ENCODE data around the gene ADORA2B.
"Not testable (repeated sequence)": the region's sequence is repeated elsewhere in the genome, so short reads cannot be mapped to it uniquely, and the experiment has no call there.

ADORA2B gene

DNA sequence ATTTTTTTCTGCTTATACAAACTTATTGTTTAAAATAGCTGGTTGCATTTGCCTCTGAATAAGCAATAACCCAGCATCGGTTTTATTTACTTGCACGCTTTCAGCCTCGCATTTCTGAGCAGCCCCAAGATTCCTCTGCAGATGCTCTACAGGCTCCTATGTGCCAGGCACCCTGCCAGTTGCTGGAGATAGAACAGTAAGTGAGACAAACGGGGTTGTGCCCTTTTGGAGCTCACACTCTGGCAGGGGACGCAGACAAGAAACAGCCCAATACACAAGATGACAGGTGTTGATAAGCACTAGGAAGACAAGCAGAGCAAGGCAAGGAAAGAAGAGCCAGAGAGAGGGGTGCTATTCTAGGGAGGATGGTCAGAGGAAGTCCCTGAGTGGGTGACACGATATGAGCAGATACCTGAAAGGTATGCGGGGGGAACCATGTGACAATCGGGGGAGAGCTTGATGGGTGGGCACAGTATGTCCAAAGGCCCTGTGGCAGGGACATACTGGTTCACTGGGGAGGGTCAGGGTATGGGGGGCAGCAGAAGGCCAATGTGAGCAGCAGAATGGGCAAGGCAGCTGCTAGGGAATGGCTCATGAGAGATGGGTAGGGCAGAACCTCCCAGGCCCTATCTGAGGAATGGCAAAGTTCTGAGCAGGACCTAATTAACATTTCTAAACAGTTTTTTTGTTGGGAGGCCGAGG, 18.7 kb upstream of the ADORA2B start:
- no peak for DNase-seq

DNA sequence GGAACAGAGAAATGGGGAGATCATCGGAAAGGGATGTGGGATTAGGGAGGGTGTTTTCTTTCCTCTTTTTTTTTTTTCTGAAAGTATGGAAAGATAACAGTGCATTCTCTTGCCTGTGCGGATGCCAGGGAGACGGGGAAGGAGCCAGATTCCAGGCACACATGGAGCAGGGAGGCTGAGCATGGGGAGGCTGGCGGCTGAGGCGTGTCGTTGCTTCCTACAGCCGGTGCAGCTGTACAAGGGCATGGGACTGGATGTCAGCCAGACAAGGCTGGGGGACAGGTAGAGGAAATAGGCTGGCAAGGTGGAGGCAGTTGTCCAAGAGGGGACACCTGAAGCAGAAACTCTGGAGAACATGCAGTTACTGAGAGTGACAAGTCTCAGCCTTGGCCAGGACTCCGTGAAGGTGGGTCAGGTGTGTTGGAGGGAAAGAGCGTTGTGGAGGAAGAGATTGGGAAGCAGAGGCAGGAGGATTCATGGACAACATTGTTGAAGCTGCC, 16.6 kb upstream of the ADORA2B start:
- no peak for DNase-seq

DNA sequence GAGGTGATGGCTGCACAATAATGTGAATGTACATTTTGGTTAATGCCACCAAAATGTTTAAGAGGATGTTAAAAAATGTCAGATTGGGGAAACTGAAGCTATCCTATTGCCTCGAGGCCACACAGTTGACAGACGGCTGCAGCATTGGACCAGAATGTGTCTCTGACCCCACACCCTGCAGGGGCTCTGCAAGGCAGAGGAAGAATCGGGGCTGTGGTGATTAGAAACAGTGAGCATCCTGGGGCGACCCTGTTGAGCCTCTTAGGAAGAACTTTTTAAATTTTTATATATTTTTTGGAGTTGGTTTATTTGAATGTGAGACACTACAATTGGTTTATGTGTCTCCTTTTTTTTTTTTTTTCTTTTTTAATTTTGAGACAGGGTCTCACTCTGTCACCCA, 15.0 kb upstream of the ADORA2B start:
- no peak for DNase-seq

DNA sequence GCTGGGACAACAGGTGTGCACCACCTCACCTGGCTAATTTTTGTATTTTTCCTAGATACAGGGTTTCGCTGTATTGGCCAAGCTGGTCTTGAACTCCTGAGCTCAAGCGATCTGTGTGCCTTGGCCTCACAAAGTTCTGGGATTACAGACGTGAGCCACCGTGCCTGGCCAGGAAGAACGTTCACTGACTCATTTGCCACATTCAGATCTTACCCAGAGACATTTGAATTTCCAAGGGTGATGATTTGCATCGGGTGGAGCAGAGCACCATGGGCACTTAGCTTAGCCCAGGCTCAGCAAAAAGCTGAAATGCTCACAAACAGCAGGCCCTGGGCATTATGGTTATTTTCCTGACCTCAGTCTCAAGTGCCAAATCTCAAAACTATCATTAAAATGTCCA, 14.5 kb upstream of the ADORA2B start:
- no peak for DNase-seq

DNA sequence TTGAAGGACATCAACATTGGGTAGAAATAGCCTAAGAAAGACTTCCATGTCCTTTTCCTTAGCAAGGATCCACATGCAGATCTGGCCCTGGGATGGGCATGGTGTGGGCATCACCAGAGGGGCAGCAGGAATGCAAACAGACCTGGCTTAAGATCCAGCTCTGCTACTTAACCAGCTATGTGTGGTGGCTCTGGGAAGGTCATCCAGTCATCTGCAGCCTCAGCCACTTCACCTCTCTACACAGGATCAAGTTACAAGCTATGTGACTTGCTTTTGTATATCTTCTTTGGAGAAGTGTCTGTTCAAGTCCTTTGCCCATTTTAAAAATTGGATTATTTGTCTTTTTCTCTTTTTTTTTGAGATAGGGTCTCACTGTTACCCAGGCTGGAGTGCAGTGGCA, 13.5 kb upstream of the ADORA2B start:
- no peak for DNase-seq

DNA sequence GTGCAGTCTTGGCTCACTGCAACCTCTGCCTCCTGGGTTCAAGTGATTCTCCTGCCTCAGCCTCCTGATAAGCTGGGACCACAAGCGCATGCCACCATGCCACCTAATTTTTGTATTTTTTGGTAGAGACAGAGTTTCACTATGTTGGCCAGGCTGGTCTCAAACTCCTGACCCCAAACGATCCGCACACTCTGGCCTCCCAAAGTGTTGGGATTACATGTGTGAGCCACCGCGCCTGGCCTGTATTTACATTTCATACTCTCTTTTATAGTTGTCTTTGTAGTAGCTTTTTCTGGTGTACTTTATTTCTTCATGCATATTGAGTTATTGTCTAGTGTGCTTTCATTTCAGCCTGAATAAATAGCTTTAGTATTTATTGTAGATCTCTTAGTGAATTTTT, 10.1 kb upstream of the ADORA2B start:
- DNase-seq: no peak

DNA sequence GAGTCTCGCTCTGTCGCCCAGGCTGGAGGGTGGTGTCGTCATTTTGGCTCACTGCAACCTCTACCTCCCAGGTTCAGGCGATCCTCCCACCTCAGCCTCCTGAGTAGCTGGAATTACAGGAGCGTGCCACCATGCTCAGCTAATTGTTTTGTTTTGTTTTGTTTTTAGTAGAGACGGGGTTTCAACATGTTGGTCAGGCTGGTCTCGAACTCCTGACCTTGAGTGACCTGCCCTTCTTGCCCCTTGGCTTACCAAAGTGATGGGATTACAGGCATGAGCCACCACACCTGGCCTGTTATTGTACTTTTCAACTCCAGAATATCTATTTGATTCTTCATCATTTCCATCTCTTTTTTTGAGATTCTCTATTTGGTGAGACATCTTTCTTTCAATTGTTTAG, 9.0 kb upstream of the ADORA2B start:
- no peak for DNase-seq

DNA sequence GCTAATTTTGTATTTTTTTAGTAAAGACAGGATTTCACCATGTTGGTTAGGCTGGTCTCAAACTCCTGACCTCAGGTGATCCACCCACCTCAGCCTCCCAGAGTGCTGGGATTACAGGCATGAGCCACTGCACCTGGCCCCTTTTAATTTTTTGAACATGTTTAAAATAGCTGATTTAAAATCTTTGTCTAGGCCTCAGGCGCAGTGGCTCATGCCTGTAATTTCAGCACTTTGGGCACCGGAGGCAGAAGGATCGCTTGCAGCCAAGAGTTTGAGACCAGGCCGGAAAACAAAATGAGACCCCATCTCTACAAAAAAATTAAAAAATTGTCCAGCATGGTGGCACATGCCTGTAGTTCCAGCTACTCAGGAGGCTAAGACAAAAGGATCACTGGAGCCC, 8.4 kb upstream of the ADORA2B start:
- not testable (repeated sequence) for DNase-seq

DNA sequence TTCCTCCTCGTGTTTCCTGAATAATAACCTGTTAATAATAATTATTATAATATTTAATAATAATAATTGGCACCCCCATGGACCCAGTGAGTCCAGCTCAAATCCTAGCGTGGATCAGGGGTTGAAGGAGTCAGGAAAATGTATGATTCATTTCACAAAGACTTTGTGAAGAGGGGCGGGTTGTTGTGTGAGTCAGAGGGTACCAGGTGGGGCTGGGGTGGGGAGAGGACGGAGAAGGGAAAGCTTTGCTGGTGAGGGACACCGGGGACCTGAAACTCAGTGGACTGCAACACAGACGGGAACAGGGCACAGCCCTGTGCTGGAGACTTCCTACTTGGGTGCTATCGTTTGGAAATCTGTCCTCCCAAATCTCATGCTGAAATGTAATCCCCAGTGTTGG, 3.1 kb upstream of the ADORA2B start:
- DNase-seq: no peak

DNA sequence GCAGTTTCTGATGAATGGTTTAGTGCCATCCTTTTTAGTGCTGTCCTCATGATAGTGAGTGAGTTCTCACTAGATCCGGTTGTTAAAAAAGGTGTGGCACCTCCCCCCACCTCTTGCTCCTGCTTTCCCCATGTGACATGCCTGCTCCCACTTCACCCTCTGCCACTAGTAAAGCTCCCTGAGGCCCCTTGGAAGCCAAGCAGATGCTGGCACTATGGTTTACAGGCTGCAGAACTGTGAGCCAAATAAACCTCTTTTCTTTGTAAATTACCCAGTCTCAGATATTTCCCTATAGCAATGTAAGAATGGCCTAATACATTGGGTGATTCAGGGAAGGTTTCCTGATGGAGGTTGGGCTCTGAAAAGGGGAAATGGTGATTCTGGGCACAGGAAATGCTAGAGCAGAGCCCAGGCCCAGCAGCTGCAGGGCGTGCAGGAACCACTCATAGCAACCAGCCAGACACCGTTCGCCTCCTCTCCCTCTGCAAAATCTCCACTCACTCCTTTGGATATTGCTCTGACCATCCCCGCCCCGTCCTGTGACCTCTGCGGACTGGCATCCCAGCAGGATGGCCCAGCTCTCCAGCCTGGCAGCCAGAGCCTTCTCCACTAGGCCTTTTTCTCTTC, 2.6 kb upstream of the ADORA2B start:
- no peak for DNase-seq

DNA sequence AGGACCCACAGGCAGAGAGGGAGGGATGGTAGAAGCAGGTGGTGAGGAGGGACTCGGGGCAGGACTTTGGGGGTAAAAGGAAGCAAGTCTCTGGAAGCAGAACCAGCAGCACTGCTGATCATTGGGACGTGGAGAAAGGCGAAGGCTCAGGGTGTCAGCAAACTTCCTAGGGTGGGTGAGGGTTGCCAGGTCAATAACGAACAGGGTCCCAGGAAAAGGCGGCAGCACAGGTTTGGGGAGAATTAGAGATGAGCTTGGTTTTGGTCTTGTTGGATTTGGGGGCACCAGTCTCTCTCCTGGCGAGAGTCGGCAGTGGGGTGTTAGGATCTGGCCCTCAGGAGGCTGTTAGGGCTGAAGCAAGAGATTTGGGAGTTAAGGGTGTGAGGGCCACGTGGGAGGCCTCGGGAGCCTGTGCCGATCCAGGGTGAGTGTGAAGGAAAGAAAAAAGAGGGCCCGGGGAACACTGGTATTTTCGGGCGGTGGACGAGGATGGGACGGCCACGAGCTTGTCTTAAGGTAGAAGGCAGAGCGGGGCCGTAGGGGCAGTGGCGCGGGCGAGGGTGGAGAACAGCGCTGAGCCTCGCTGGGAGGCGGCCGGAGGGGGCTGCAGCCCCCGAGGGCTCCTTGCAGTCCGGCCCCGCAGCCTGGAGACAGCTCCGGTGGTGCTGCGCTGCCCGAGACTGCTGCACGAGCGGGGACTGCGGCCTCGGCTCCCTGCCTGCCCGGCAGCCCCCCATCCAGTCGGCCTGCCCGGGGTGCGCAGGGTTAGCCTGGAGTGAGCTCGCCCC, 765 bp upstream of the ADORA2B start:
- no peak for DNase-seq

DNA sequence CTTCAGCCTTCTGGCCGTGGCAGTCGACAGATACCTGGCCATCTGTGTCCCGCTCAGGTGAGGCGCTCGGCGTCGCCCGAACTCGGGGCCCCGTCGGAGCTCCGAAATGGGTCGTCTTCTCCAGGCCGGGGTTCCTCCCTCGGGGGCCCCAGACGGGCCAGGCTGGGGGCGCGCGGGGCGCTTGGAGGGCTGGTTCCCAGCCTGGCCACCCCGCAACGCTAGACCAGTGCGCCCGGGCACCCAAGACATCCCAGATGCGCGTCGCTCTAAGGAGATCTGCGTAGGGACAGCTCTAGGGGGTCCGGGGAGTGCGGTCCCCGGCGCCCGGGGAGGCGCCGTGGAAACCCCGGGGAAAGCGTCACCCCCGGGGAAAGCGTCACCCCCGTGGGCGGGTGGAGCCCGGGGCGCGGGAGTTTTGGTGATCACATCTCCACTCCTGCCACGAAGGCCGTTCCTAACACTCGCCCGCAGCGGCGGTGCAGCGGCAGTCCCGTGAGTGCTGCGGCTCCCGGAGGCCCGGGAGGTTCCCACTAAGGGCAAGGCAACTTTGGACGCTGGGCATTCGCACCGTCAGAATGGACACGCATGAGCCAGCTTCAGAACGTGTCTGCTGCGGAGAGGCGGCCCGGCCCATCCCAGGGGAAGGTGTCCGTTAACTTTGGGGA, 729 bp downstream of the ADORA2B start:
- DNase-seq: peak; percentile 42

DNA sequence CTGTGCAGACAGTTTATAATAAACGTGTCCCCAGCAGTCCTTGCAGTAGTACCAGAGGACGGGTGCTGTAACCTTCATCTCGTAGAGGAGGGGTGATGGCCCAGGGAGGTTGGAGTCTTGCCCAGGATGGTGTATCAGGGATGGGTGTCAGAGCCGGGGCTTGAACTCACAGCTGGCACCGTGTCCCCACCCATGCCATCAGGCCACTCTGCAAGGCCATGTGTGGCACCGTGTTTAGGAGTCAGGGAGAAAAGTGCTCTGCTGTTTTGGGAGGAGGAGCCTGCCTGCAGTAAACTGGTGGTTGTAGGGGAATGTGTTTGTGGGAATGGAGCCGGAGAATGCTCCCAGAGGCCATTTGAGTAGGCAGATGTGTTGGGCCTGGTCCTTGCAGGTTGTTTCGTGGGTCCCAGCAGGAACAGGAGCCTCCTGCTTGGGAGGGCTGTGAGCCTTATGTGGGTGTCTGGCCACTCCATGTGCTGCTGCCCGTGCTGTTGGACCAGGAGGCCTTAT, 1.7 kb downstream of the ADORA2B start:
- DNase-seq: no peak

DNA sequence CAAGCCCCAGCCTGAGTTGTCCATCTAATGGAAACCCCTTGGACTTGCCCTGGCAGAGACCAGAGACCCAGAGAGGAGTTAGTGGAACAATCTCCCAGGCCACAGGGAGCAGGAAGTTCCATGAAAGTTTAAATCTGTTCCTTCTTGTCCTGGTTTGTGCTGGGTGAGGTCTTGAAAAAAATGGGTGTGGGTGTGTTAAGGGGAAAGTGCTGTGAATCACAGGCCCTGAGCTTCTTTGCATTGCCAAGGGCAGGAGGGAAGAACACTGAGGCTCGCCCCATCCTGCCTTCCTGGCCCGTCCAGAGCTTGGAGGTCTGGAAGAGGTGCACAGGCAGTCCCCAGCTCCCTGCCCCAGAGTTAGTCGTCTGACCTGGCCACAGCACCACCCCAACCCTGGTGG, 2.3 kb downstream of the ADORA2B start:
- no peak for DNase-seq

DNA sequence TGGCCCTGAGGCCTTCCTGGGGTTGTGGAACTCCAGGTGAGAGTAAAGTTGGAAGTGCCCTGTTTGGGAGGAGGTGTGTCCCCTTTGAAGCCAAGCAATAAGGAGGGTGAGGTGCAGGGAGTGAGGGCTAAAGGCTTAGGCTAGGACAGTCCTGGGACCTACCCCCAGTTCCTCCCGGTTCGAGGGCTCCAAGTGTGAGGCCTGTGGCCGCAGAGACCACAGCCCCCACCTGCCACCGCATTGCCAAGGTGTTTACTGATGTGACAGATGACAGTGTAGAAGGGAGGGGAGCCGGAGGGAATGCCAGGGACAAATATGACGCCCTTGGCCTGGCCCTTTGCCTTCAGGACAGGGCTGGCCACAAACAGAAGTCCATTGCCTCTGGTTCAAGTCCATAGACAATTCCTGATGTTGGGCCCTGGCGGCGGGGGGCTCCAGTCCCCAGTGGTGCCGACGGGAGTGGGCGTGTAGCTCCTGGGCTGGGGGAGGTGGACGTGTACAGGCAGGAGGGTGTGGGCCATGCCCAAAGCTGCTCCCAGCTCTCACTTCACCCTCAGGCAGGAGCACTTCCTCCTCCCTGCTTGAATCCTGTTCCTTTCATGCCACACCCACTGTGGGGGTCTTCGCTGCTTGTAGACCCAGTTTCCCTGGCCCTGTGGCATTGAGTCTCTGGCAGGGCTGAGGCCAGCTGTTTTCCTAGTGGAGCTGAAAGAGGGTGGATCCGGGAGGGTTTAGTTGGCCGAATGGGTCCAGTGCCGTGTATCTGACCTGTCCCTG, 3.2 kb downstream of the ADORA2B start:
- no peak for DNase-seq

DNA sequence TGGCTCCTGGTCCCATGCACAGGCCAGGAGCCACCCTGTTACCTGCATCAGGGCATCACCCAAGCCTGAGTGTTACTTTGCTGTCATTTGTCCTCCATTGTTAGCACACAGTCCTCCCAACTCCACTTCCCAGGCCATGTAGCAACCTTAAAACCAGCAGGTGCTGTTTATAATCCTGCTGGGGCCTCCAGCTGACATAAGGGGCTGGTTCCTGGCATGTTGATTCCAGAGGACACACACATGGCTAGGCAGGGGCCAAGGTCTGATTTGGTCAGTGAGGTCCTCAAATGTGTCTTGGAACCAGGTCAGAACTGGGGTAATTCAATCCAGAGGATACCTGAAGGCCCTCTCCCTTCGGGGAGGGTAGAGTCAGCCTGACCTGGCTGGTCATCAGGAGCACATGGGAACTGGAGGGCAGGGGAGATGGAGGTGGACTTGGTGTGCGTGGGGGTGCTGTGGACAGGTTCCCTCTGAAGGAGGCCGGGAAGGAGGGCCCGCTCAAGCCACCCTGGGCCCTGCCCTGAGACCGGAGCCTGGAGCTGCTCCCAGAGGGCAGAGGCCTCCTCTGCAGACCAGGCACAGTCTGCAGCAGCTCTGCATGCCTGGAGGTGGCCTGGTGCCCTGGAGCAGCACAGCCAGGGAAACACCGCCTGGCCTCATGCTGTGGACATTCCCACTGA, 6.6 kb downstream of the ADORA2B start:
- DNase-seq: no peak

DNA sequence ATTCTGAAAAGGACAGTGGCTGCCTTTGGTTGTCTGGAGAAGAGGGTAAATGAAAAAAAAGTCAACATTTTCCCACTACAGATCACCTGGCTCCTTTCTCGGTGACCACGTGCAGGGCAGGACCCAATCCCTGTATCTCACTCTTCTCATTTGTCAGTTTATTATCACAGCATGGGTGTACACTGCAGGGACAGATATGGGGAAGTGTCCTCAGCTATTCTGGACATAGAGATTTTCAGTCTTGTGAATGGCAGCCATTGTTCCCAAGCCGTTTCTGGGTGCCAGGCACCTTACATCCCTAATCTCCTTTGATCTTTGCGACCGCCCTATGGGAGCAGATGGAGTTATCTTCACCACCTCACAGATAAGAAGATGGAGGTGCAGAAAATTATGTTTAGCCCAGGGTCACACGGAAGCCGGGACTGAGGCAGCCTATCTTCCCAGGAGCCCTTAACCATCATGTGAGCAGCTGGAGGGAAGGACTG, 7.2 kb downstream of the ADORA2B start:
- DNase-seq: no peak

DNA sequence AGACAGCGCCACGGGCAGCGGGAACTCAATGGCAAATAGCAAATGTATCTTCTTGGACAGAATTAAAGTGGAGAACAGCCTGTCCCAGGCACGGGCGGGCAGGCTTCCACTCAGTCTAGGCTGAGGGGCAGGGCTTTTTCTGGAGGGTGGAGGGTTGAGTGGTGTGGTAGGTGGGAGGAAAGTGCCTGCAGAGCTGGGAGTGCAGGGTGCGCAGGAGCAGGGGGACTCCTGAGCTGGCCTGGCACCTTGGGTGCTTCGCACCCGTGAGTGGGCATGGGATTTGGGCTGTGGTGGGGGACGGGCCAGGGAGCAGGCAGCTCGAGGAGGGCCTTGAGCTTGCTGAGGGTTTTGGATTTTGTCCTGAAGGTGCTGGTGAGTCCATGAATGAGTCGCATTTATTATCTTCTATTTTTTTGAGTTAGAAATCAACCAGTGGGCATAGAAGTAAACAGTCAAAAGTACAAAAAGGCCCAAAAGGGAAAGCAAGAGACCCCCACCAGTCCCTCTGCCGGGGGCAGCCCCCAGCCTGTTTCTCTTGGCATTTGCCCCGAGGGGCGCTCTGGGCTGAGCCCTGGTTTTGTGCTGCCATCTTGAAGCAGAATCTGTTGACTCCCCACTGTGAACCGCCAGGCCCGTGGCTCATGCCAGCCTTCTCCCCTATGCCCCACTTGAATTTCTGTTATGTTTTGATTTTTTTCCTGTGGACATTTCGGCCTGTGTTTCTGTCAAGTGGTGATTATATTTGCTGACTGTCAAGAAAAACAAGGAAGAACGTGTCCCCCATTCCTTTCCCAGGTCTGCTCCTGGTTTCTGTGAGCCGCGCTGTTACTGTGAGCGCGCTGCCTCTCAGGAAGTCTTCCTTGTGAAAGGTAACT, 8.2 kb downstream of the ADORA2B start:
- DNase-seq: no peak

DNA sequence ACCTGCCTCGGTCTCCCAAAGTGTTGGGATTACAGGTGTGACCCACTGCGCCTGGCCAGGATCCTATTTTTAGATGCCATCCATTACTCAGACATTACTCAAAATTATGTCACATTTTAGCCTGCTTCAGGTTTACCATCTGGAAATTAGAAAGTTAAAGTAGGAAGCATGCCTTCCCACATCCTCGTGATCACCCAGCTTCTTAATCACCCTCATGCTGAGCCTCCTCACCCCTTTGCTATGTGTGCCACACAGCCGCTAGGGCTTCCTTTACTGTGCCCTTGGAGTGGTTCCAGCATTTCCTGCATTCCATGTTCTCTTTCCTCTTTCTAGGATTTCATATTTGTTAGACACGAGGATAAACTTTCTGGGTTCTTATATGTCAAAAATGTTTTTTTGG, 9.3 kb downstream of the ADORA2B start:
- no peak for DNase-seq

DNA sequence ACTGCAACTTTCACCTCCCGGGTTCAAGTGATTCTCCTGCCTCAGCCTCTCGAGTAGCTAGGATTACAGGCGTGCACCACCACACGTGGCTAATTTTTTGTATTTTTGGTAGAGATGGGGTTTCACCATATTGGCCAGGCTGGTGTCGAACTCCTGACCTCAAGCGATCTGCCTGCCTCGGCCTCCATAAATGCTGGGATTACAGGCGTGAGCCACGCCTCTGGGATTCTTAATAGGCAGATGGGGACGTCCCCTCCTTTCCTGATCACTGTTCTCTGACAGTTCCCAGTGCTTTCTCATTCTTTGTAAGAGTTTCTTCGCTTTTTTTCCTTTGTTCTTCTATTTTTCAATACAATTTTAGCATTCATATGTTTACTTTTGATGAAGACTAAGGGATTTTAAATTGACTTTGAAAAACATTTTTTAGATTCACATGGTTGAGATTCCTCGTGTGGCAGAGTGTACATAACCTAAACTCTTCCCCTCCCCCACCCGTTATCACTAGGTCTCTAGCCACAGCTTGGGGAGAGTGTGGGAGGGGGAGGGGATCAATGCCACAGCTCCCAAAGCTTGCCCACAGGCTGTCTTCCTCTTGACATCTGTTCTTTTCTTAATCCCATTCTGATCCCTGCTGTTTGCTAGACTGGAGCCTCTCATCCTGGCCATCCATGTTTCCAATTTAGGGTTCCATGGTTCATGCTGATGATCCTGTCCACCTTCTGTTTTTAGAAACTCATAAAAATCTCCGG, 11.0 kb downstream of the ADORA2B start:
- DNase-seq: no peak

Measured in activated CD4-positive, alpha-beta T cell treated with anti-CD3 and anti-CD28 coated beads for 48 hours (primary cell).